ENCODE results near the gene EPS15. TPM values are rescaled to one million over a fixed set of nuclear protein-coding genes. Genes with fewer than 3 reads are reported as not detected.

EPS15 gene
- total RNA-seq = 43.6 and 61.2 TPM in 2 replicates

DNA sequence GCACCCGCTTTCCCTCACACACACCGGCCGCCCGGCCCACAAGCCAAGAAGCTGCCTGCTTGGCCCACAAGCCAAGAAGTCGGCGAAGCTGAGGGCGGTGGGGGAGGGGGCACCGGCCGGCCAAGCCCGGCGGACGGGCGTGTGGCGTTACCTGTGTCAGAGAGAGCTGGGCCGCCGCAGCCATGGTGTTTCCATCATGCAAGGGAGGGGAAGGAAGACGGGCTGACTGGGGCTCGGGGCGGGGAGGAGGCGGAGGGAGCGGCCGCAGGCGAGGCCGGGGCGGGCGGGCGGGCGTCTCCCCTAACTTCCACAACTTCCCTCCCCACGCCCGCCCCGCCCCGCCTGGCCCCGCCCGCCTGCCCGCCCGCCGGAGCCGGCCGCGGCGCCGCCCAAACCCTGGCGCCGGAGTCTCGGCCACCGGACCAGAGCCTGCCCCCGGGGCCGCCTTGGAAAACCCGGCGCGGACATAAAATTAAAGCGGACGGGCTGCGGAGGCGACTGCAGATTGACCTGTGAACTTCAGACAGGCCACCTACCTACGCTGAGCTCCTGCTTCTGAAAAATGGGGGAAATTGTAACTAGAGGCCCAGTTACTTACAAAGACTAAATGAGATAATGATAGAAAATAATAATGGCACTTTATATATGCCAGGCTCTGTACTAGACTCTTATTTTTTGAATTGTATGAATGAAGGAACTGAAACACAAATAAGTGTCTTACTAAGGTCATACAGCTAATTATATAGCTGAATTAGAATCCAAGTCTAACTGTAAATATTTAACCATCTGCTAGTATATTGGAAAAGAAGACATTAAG lies at the start of gene EPS15:
TSS of gene EPS15 (minus strand) at position 219 of the 817 bp plus-strand sequence. CDS start at position 184, 35 bp downstream.

GRCh38 chr1:51330331-51331201 lies 188.5 kb downstream of the EPS15 start, which contains the start of gene TTC39A:
Gene TTC39A, minus strand, starts transcription at chr1:51330562. Its CDS starts 85 bp downstream, at chr1:51330477.

Other genes starting within 250 kb of the EPS15 start
- 1.6 and 2.0 TPM in 2 replicates for gene TTC39A, start 188.7 kb downstream of the EPS15 start, total RNA-seq
- gene OSBPL9, start 97.8 kb upstream of the EPS15 start, total RNA-seq = 68.1 and 77.0 TPM in 2 replicates